HFFc6 (cell line): Measurements from ENCODE around the gene VSIR. TPM values are rescaled to one million over a fixed set of nuclear protein-coding genes. Genes with fewer than 3 reads are reported as not detected.
A peak's percentile ranks its signal among the peaks of the same experiment; 100 is the strongest.

Experiments used
- DNase-seq: peaks from one replicate; pipeline ENCODE4 v3.0.0-alpha.2; 2018
- H3K27ac Mint-ChIP-seq: 2 replicates; pipeline ENCODE4 v1.8.0; 2020; ENCODE audit warnings: mild to moderate bottlenecking, mixed read lengths
- H3K27me3 Mint-ChIP-seq: 2 replicates; pipeline ENCODE4 v1.8.0; 2021; ENCODE audit warnings: mild to moderate bottlenecking, moderate library complexity, mixed read lengths; ENCODE audit not compliant: insufficient read depth
- H3K36me3 Mint-ChIP-seq: 2 replicates; pipeline ENCODE4 v1.8.0; 2021; ENCODE audit warnings: low read depth, mixed read lengths
- H3K4me1 Mint-ChIP-seq: 2 replicates; pipeline ENCODE4 v1.8.0; 2020; ENCODE audit warnings: low read depth, mixed read lengths
- H3K4me3 Mint-ChIP-seq: 2 replicates; pipeline ENCODE4 v1.8.0; 2020; ENCODE audit warnings: mild to moderate bottlenecking, moderate library complexity, mixed read lengths
- H3K9me3 Mint-ChIP-seq: 2 replicates; pipeline ENCODE4 v1.8.0; 2020; ENCODE audit warnings: mild to moderate bottlenecking, mixed read lengths
- long read RNA-seq: library from polyadenylated mRNA; unstranded; transcript quantifications from one replicate; pipeline ENCODE4 v2.0.0, GENCODE V29; 2019
- total RNA-seq, 6 experiments: library from RNA; stranded (reverse); fragmentation: NEBNext Ultra II Directional; extraction: Animal tissue kit (Norgen Biotek cat#: 25700); gene quantifications; 2 replicates in 1 of 6; 3 replicates in 5 of 6; pipeline ENCODE4 v1.2.3, GENCODE V29; 2021
- TF ChIP-seq, protein P1 (sequence below): fragments of 200-600 bp; sonication (generic); IDR thresholded peaks from 2 replicates; pipeline ENCODE4 v1.5.0; 2021; ENCODE audit warnings: antibody characterized with exemption, mild to moderate bottlenecking

The VSIR gene
- total RNA-seq: 10 to 100 TPM; 24.3 to 36.2 (median 29.0) TPM
- long read RNA-seq, full-length matches to known transcripts: 61 of 69 reads
- long read RNA-seq, partial matches to known transcripts: 1 of 69 reads
- long read RNA-seq, other reads (novel, unspliced or antisense): 7 of 69 reads

DNA sequence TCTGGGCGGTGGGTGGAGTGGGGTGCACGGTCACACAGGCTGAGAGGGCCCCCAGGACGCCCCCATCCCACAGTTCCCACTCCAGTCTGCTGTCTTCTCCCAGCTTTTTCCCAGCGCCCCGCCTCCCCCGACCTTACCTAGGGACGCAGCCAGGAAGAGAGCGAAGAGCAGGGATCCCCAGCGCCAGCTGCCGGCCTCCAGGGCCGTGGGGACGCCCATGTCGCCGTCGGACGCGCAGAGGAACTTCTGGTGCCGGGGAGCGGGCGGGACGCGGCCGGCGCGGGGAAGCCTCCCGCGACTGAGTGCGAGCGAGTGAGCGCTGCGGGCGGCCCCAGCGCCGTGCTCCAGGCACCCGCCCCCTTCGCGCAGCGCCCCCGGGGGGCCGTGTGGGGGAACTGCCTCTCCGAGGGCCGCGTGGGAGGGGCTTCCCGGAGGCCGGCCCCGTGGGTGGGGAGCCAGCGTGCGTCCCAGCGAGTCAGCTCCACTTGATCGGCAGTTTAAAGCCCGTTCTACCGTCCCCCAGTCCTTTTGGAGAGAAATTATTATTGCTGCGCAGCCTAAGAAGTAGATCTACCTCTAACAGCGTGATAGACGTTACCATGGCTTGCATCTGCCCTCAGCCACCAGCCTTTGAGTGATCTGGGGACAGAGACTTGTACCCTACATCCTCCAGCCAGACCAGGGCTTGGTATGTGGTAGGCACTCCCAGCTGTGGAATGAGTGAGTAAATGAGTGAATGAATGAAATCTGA, at the start of gene VSIR:
Gene VSIR (minus strand): TSS at position 300 of the 751 bp plus-strand sequence. CDS start 81 bp downstream, at position 219.
- H3K4me1 Mint-ChIP-seq: peaks cover 58% of the 10 kb centered on the region
- H3K36me3 Mint-ChIP-seq: no peaks in the 10 kb centered on the region
- H3K9me3 Mint-ChIP-seq: no peaks in the 10 kb centered on the region
- TF ChIP-seq, protein P1, sequence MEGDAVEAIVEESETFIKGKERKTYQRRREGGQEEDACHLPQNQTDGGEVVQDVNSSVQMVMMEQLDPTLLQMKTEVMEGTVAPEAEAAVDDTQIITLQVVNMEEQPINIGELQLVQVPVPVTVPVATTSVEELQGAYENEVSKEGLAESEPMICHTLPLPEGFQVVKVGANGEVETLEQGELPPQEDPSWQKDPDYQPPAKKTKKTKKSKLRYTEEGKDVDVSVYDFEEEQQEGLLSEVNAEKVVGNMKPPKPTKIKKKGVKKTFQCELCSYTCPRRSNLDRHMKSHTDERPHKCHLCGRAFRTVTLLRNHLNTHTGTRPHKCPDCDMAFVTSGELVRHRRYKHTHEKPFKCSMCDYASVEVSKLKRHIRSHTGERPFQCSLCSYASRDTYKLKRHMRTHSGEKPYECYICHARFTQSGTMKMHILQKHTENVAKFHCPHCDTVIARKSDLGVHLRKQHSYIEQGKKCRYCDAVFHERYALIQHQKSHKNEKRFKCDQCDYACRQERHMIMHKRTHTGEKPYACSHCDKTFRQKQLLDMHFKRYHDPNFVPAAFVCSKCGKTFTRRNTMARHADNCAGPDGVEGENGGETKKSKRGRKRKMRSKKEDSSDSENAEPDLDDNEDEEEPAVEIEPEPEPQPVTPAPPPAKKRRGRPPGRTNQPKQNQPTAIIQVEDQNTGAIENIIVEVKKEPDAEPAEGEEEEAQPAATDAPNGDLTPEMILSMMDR: peak; percentile 93
- H3K27me3 Mint-ChIP-seq: peaks cover 3% of the 10 kb centered on the region; the same call in 1 of the 2 replicates
- peak within 1 kb of the TSS; percentile 85 for H3K4me3 Mint-ChIP-seq
- peak; percentile 65 for DNase-seq
- peak within 1 kb of the TSS; percentile 89 for H3K27ac Mint-ChIP-seq

GRCh38 chr10:71821909-71822763, 48.8 kb upstream of the VSIR start:
- peaks cover 32% of the 10 kb centered on the region for H3K36me3 Mint-ChIP-seq
- DNase-seq: peak; percentile 17
- H3K27me3 Mint-ChIP-seq: no peaks in the 10 kb centered on the region
- H3K9me3 Mint-ChIP-seq: no peaks in the 10 kb centered on the region
- no peak overlapping the region for H3K27ac Mint-ChIP-seq
- H3K4me3 Mint-ChIP-seq: no peak overlapping the region
- peaks cover 9% of the 10 kb centered on the region; the same call in 1 of the 2 replicates for H3K4me1 Mint-ChIP-seq
- TF ChIP-seq, protein P1: no peak

DNA sequence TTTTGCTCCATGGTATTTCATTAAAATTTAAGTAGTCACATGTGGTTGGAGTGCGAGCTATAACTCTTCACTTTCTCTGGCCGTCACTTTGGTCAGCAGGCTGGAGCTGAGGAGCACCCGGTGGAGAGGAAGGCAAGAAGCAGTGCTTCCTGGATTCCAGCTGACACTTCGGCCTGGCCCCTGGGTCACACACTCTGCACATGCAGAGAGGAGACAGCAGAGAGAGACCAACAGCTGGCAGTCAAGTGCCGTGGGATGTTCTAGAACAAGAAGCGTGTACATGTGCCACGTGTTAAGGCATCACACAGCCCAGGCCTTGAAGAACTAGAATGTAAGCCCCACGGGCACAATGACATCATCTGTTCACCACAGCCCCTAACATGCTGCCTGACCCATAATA, 47.6 kb upstream of the VSIR start:
- Mint-ChIP-seq H3K4me3 (no peak overlapping the region), H3K9me3 (no peaks in the 10 kb centered on the region), H3K36me3 (peaks cover 30% of the 10 kb centered on the region), H3K27me3 (no peaks in the 10 kb centered on the region), H3K27ac (no peak overlapping the region), H3K4me1 (peaks cover 9% of the 10 kb centered on the region; the same call in 1 of the 2 replicates)
- TF ChIP-seq, protein P1: no peak
- no peak for DNase-seq

GRCh38 chr10:71819985-71820384, 46.7 kb upstream of the VSIR start:
- Mint-ChIP-seq H3K9me3 (no peaks in the 10 kb centered on the region), H3K4me1 (peaks cover 9% of the 10 kb centered on the region; the same call in 1 of the 2 replicates), H3K27me3 (no peaks in the 10 kb centered on the region), H3K27ac (no peak overlapping the region), H3K4me3 (no peak overlapping the region), H3K36me3 (peaks cover 24% of the 10 kb centered on the region)
- TF ChIP-seq, protein P1: no peak
- DNase-seq: no peak

GRCh38 chr10:71819441-71819861, 46.1 kb upstream of the VSIR start:
- TF ChIP-seq, protein P1: no peak
- no peaks in the 10 kb centered on the region for H3K27me3 Mint-ChIP-seq
- peaks cover 24% of the 10 kb centered on the region for H3K36me3 Mint-ChIP-seq
- H3K4me1 Mint-ChIP-seq: peaks cover 9% of the 10 kb centered on the region; the same call in 1 of the 2 replicates
- no peaks in the 10 kb centered on the region for H3K9me3 Mint-ChIP-seq
- H3K27ac Mint-ChIP-seq: no peak overlapping the region
- no peak for DNase-seq
- H3K4me3 Mint-ChIP-seq: no peak overlapping the region
